Effector memory CD4-positive, alpha-beta T cell (primary cell): ENCODE results near the gene DAO.

ENCODE experiments used
- DNase-seq, 3 donors: peaks; one replicate each; pipeline ENCODE4 v3.0.0-alpha.2; 2020
- H3K27ac ChIP-seq: 2 replicates; pipeline ENCODE4 v1.7.0; 2013; ENCODE audit warnings: mild to moderate bottlenecking, low read length, moderate library complexity; ENCODE audit not compliant: insufficient read depth, poor library complexity, severe bottlenecking
- H3K27me3 ChIP-seq: replicated peaks from 2 replicates; pipeline ENCODE4 v1.7.0; 2013; ENCODE audit warnings: mild to moderate bottlenecking, low read length; ENCODE audit not compliant: insufficient read depth, control insufficient read depth, poor library complexity, severe bottlenecking
- H3K36me3 ChIP-seq: 2 replicates; pipeline ENCODE4 v1.7.0; 2013; ENCODE audit warnings: mild to moderate bottlenecking, low read length, moderate library complexity; ENCODE audit not compliant: control insufficient read depth, insufficient read depth
- H3K4me1 ChIP-seq: 2 replicates; pipeline ENCODE4 v1.7.0; 2013; ENCODE audit warnings: low read length, mild to moderate bottlenecking; ENCODE audit not compliant: control insufficient read depth, insufficient read depth, poor library complexity, severe bottlenecking
- H3K4me3 ChIP-seq: 2 replicates; pipeline ENCODE4 v1.7.0; 2013; ENCODE audit warnings: low read length, low read depth, mild to moderate bottlenecking; ENCODE audit not compliant: insufficient read depth, poor library complexity, severe bottlenecking
- H3K9me3 ChIP-seq: 2 replicates; pipeline ENCODE4 v1.7.0; 2013; ENCODE audit warnings: mild to moderate bottlenecking, low read length, moderate library complexity; ENCODE audit not compliant: control insufficient read depth

The DAO gene

GRCh38 chr12:108895220-108895802 lies 15.4 kb downstream of the DAO start:
- H3K4me3 ChIP-seq, result no peak overlapping the region
- no peaks in the 10 kb centered on the region for H3K9me3 ChIP-seq
- no peaks in the 10 kb centered on the region for H3K36me3 ChIP-seq
- H3K4me1 ChIP-seq, result no peaks in the 10 kb centered on the region
- DNase-seq, result no peak
- no peak overlapping the region for H3K27ac ChIP-seq
- H3K27me3 ChIP-seq, result no peaks in the 10 kb centered on the region

- H3K4me3 ChIP-seq, result no peak overlapping the region
These were observed 16.4 kb downstream of the DAO start for GRCh38 chr12:108896336-108896735.

GRCh38 chr12:108896817-108897216 lies 16.9 kb downstream of the DAO start:
- no peaks in the 10 kb centered on the region for H3K36me3 ChIP-seq
- H3K4me3 ChIP-seq, result no peak overlapping the region
- no peaks in the 10 kb centered on the region for H3K27me3 ChIP-seq
- H3K27ac ChIP-seq, result no peak overlapping the region
- H3K4me1 ChIP-seq, result no peaks in the 10 kb centered on the region
- DNase-seq, result no peak
- H3K9me3 ChIP-seq, result no peaks in the 10 kb centered on the region

More at GRCh38 chr12:108896336-108896735, 16.4 kb downstream of the DAO start:
- no peak for DNase-seq
- H3K4me1 ChIP-seq, result no peaks in the 10 kb centered on the region
- H3K36me3 ChIP-seq, result no peaks in the 10 kb centered on the region
- H3K27ac ChIP-seq, result no peak overlapping the region
- H3K27me3 ChIP-seq, result no peaks in the 10 kb centered on the region
- H3K9me3 ChIP-seq, result no peaks in the 10 kb centered on the region

- H3K27ac ChIP-seq, result no peak overlapping the region
- H3K27me3 ChIP-seq, result peaks cover 3% of the 10 kb centered on the region
- H3K36me3 ChIP-seq, result no peaks in the 10 kb centered on the region
- H3K4me1 ChIP-seq, result no peaks in the 10 kb centered on the region
- DNase-seq, result no peak
- H3K9me3 ChIP-seq, result no peaks in the 10 kb centered on the region
- no peak overlapping the region for H3K4me3 ChIP-seq
These were observed 19.3 kb downstream of the DAO start for GRCh38 chr12:108899145-108899544.

GRCh38 chr12:108905725-108906124 lies 25.8 kb downstream of the DAO start:
- no peak for DNase-seq
- no peak overlapping the region for H3K27ac ChIP-seq
- H3K4me1 ChIP-seq, result no peaks in the 10 kb centered on the region
- H3K9me3 ChIP-seq, result no peaks in the 10 kb centered on the region
- no peak overlapping the region for H3K4me3 ChIP-seq
- H3K27me3 ChIP-seq, result peaks cover 3% of the 10 kb centered on the region
- no peaks in the 10 kb centered on the region for H3K36me3 ChIP-seq

- no peak for DNase-seq
- no peaks in the 10 kb centered on the region for H3K4me1 ChIP-seq
These were observed 27.1 kb downstream of the DAO start for GRCh38 chr12:108906971-108907370.

GRCh38 chr12:108907839-108908351 lies 28.0 kb downstream of the DAO start:
- DNase-seq, result no peak
- no peaks in the 10 kb centered on the region for H3K9me3 ChIP-seq
- H3K4me3 ChIP-seq, result no peak overlapping the region
- no peaks in the 10 kb centered on the region for H3K27me3 ChIP-seq
- no peaks in the 10 kb centered on the region for H3K36me3 ChIP-seq
- no peaks in the 10 kb centered on the region for H3K4me1 ChIP-seq
- H3K27ac ChIP-seq, result no peak overlapping the region

More at GRCh38 chr12:108906971-108907370, 27.1 kb downstream of the DAO start:
- Histone ChIP-seq H3K9me3 (no peaks in the 10 kb centered on the region), H3K27ac (no peak overlapping the region), H3K4me3 (no peak overlapping the region), H3K36me3 (no peaks in the 10 kb centered on the region), H3K27me3 (peaks cover 3% of the 10 kb centered on the region)

GRCh38 chr12:108910336-108910735 lies 30.4 kb downstream of the DAO start:
- H3K27me3 ChIP-seq, result no peaks in the 10 kb centered on the region
- no peaks in the 10 kb centered on the region for H3K9me3 ChIP-seq
- H3K4me1 ChIP-seq, result no peaks in the 10 kb centered on the region
- H3K36me3 ChIP-seq, result no peaks in the 10 kb centered on the region
- no peak overlapping the region for H3K27ac ChIP-seq
- DNase-seq, result no peak
- no peak overlapping the region for H3K4me3 ChIP-seq

- no peak overlapping the region for H3K4me3 ChIP-seq
- H3K27me3 ChIP-seq, result no peaks in the 10 kb centered on the region
- H3K4me1 ChIP-seq, result no peaks in the 10 kb centered on the region
- no peaks in the 10 kb centered on the region for H3K36me3 ChIP-seq
- no peak overlapping the region for H3K27ac ChIP-seq
- DNase-seq, result no peak
- H3K9me3 ChIP-seq, result no peaks in the 10 kb centered on the region
These were observed 32.0 kb downstream of the DAO start for GRCh38 chr12:108911915-108912314.

GRCh38 chr12:108912361-108912760 lies 32.5 kb downstream of the DAO start:
- Histone ChIP-seq H3K4me3 (no peak overlapping the region), H3K4me1 (no peaks in the 10 kb centered on the region), H3K9me3 (no peaks in the 10 kb centered on the region), H3K27ac (no peak overlapping the region), H3K27me3 (no peaks in the 10 kb centered on the region), H3K36me3 (no peaks in the 10 kb centered on the region)
- DNase-seq, result no peak
